Ascending aorta (tissue), 2 donors: ENCODE results near the gene ADORA2B. TPM values are rescaled to one million over a fixed set of nuclear protein-coding genes. Genes with fewer than 3 reads are reported as not detected.
"Not testable (repeated sequence)": the region's sequence is repeated elsewhere in the genome, so short reads cannot be mapped to it uniquely, and the experiment has no call there.

Experiments used
- DNase-seq, 2 donors: peaks; one replicate each; pipeline ENCODE4 v3.0.0-alpha.2; 2019; ENCODE audit warnings: low spot score in 2 of 2
- H3K27ac ChIP-seq, 2 donors: fragments of 200-600 bp; sonication (generic); one replicate each; pipeline ENCODE4 v1.5.1; 2016 to 2017; ENCODE audit warnings: mild to moderate bottlenecking in 1 of 2
- H3K27me3 ChIP-seq: fragments of 200-600 bp; sonication (generic); one replicate; pipeline ENCODE4 v1.5.1; 2017
- H3K36me3 ChIP-seq, 2 donors: fragments of 200-600 bp; sonication (generic); one replicate each; pipeline ENCODE4 v1.5.1; 2016
- H3K4me1 ChIP-seq, 2 donors: fragments of 200-600 bp; sonication (generic); one replicate each; pipeline ENCODE4 v1.5.1; 2016 to 2017; ENCODE audit warnings: mild to moderate bottlenecking in 1 of 2
- H3K4me3 ChIP-seq, 2 donors: fragments of 200-600 bp; sonication (generic); one replicate each; pipeline ENCODE4 v1.5.1; 2016 to 2017; ENCODE audit warnings: mild to moderate bottlenecking in 1 of 2
- H3K9me3 ChIP-seq, 2 donors: fragments of 200-600 bp; sonication (generic); one replicate each; pipeline ENCODE4 v1.5.1; 2016
- CTCF ChIP-seq, 3 experiments: fragments of 200-600 bp in 2 of 3; fragments of 450-650 bp in 1 of 3; sonication (generic) in 2 of 3; IDR thresholded peaks; one replicate each; pipeline ENCODE4 v1.5.1; 2016 to 2019; ENCODE audit warnings: antibody characterized with exemption in 3 of 3, mild to moderate bottlenecking in 1 of 3, moderate library complexity in 1 of 3
- intact Hi-C: fragments of 100-400 bp; cut with DNase I; formaldehyde crosslinking; loops from one replicate; pipeline ENCODE4 v1.15.1; 2023
- total RNA-seq: library from RNA; depleted of rRNA; stranded (reverse); fragments of >200 nt; gene quantifications from one replicate; pipeline ENCODE4 v1.1.0, GENCODE V29; 2016

The ADORA2B gene
- not detected for total RNA-seq

- H3K27me3 ChIP-seq, result no peaks in the 10 kb centered on the region
- peak; percentile 29 to 43 (median 32) for TF ChIP-seq CTCF (IDR thresholded peaks at IDR 0.05)
- H3K27ac ChIP-seq, result no peak within 1 kb of the TSS
- peaks cover 5 to 9% of the 10 kb centered on the region in 2 donors for H3K4me1 ChIP-seq
- H3K4me3 ChIP-seq, result peak within 1 kb of the TSS; percentile 55 to 68
- intact Hi-C loops, result no loop called here
- H3K36me3 ChIP-seq, result no peaks in the 10 kb centered on the region
- no peaks in the 10 kb centered on the region for H3K9me3 ChIP-seq
- no peak for DNase-seq
Measured at GRCh38 chr17:15944759-15945526, at the start of gene ADORA2B. Gene ADORA2B (plus strand): TSS chr17:15945130. CDS start chr17:15945249, 119 bp downstream.

- DNase-seq, result no peak
- Histone ChIP-seq H3K4me1 (no peaks in the 10 kb centered on the region), H3K27ac (no peak overlapping the region), H3K36me3 (no peaks in the 10 kb centered on the region), H3K9me3 (no peaks in the 10 kb centered on the region), H3K27me3 (no peaks in the 10 kb centered on the region), H3K4me3 (no peak overlapping the region)
- TF ChIP-seq CTCF (IDR thresholded peaks at IDR 0.05), result no peak
- intact Hi-C loops, result no loop called here
Measured at GRCh38 chr17:15896277-15896676, 48.7 kb upstream of the ADORA2B start.

- Histone ChIP-seq H3K4me1 (no peaks in the 10 kb centered on the region), H3K4me3 (no peak overlapping the region), H3K9me3 (no peaks in the 10 kb centered on the region), H3K27me3 (no peaks in the 10 kb centered on the region), H3K36me3 (no peaks in the 10 kb centered on the region), H3K27ac (no peak overlapping the region)
- no peak for TF ChIP-seq CTCF (IDR thresholded peaks at IDR 0.05)
- intact Hi-C loops, result no loop called here
- no peak for DNase-seq
Measured at GRCh38 chr17:15896834-15897233, 48.1 kb upstream of the ADORA2B start.

- H3K9me3 ChIP-seq, H3K4me1 ChIP-seq, H3K27ac ChIP-seq, H3K27me3 ChIP-seq, H3K4me3 ChIP-seq, H3K36me3 ChIP-seq, DNase-seq, intact Hi-C loops: not testable (repeated sequence)
Measured at GRCh38 chr17:15899596-15899995, 45.3 kb upstream of the ADORA2B start.

- no peaks in the 10 kb centered on the region for H3K36me3 ChIP-seq
- no peaks in the 10 kb centered on the region for H3K27me3 ChIP-seq
- H3K4me3 ChIP-seq, result no peak overlapping the region
- no peaks in the 10 kb centered on the region for H3K4me1 ChIP-seq
- intact Hi-C loops, result no loop called here
- no peaks in the 10 kb centered on the region for H3K9me3 ChIP-seq
- TF ChIP-seq CTCF (IDR thresholded peaks at IDR 0.05), result no peak
- H3K27ac ChIP-seq, result no peak overlapping the region
- no peak for DNase-seq
Measured at GRCh38 chr17:15900871-15901270, 44.1 kb upstream of the ADORA2B start.

- H3K27me3 ChIP-seq, H3K9me3 ChIP-seq, DNase-seq, H3K27ac ChIP-seq, H3K4me3 ChIP-seq, intact Hi-C loops, H3K36me3 ChIP-seq, H3K4me1 ChIP-seq: not testable (repeated sequence)
Measured at GRCh38 chr17:15905236-15905635, 39.7 kb upstream of the ADORA2B start.
